GM12878 (cell line): ENCODE measurements around the gene CALD1.
A peak's percentile ranks its signal among the peaks of the same experiment; 100 is the strongest.

Experiments used
- BRCA1 ChIP-seq: IDR thresholded peaks from 2 replicates; pipeline ENCODE4 v1.6.1; 2011; ENCODE audit warnings: low read depth, low read length, improper control_type of control experiment
- CHD4 ChIP-seq: fragments of 200-600 bp; sonication (generic); IDR thresholded peaks from 2 replicates; pipeline ENCODE4 v1.6.1; 2016; ENCODE audit warnings: mild to moderate bottlenecking
- CTCF ChIP-seq, 3 experiments: IDR thresholded peaks in 2 of 3; conservative IDR thresholded peaks in 1 of 3; 2 replicates each; pipeline ENCODE4 v1.5.1; 2011; ENCODE audit warnings: low read depth in 3 of 3, low read length in 3 of 3, mild to moderate bottlenecking in 3 of 3, control low read depth in 2 of 3, moderate library complexity in 2 of 3, inconsistent platforms in 1 of 3, mixed read lengths in 1 of 3; ENCODE audit not compliant: control insufficient read depth in 2 of 3, insufficient read depth in 1 of 3; ENCODE audit errors: extremely low read depth in 1 of 3
- EP300 ChIP-seq, 2 experiments: fragments of 150-350 bp in 1 of 2; IDR thresholded peaks; 2 replicates each; pipeline ENCODE4 v1.6.1; 2011 to 2012; ENCODE audit warnings: low read depth in 2 of 2, low read length in 2 of 2, borderline replicate concordance in 1 of 2, improper control_type of control experiment in 1 of 2, inconsistent platforms in 1 of 2; ENCODE audit not compliant: control insufficient read depth in 1 of 2
- NFYB ChIP-seq: IDR thresholded peaks from 2 replicates; pipeline ENCODE4 v1.6.1; 2011; ENCODE audit warnings: low read depth, mild to moderate bottlenecking, low read length, improper control_type of control experiment, moderate library complexity; ENCODE audit not compliant: insufficient read depth
- NR2F1 ChIP-seq: fragments of 450-650 bp; conservative IDR thresholded peaks from 2 replicates; pipeline ENCODE4 v1.6.1; 2017; ENCODE audit warnings: mild to moderate bottlenecking
- NRF1 ChIP-seq: conservative IDR thresholded peaks from 2 replicates; pipeline ENCODE4 v1.6.1; 2011; ENCODE audit warnings: mild to moderate bottlenecking, low read depth, low read length, improper control_type of control experiment
- PKNOX1 ChIP-seq: fragments of 450-650 bp; IDR thresholded peaks from 2 replicates; pipeline ENCODE4 v1.6.1; 2016; ENCODE audit warnings: mild to moderate bottlenecking
- POLR2A ChIP-seq: IDR thresholded peaks from 2 replicates; pipeline ENCODE4 v1.6.1; 2011; ENCODE audit warnings: low read depth, mild to moderate bottlenecking, low read length
- POLR2AphosphoS5 ChIP-seq: IDR thresholded peaks from 2 replicates; pipeline ENCODE4 v1.6.1; 2011; ENCODE audit warnings: mild to moderate bottlenecking, low read length, inconsistent platforms
- ZBTB33 ChIP-seq: fragments of 450-650 bp; IDR thresholded peaks from 2 replicates; pipeline ENCODE4 v1.6.1; 2017; ENCODE audit warnings: mild to moderate bottlenecking
- ZBTB4 ChIP-seq: fragments of 450-650 bp; formaldehyde crosslinking; IDR thresholded peaks from 2 replicates; pipeline ENCODE4 v1.4.0; 2022; ENCODE audit warnings: mild to moderate bottlenecking, moderate library complexity
- ZNF384 ChIP-seq: IDR thresholded peaks from 2 replicates; pipeline ENCODE4 v1.6.1; 2012; ENCODE audit warnings: low read depth, mild to moderate bottlenecking, low read length, improper control_type of control experiment, borderline replicate concordance
- ZSCAN29 ChIP-seq: fragments of 450-650 bp; IDR thresholded peaks from 2 replicates; pipeline ENCODE4 v1.6.1; 2017; ENCODE audit warnings: mild to moderate bottlenecking, moderate library complexity

DNA sequence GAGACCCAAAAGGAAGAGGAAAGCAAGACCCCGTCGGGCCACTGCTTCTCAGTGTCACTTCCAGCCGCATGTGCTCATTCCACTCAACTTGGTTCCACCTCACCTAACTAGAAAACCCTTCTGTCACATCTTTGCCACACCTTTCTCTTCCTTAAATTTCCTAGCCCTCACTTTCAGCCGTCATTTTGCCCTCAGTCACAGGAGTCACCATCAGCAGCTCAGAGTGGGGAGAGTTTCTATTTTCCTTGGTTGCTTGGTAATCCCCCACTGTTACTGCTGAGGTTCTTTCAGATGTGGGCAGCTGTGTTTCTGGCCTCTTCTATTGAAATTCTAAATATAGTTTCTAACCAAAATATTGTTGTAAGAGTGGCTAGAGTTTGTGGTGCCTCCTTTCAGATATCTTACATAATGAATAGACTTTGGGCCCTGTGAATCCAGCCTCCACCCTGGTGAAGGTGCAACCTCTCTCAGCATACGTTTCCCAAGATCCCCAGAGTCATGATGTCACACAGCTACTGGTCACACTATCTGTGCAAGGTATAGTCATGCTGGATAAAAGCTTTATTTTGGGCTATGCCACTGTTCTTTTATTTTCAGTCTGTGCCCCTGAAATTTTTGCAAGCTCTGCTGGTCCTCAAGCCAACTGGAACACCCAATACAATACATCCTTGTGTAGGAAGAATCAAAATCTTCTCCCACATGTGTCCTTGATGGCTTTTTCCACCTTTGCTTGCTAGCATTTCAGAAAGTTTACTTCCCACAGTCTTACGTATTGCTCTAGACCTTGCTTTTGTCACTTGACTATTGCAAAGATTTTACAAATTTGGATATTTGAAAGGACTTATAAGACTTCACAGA is 216.0 kb downstream of the CALD1 start:
- no peak for TF ChIP-seq CTCF (IDR thresholded peaks at IDR 0.05 in 2 of 3, conservative IDR thresholded peaks at IDR 0.05 in 1 of 3; ENCODE audit: control insufficient read depth in 2 of 3, extremely low read depth in 1 of 3, insufficient read depth in 1 of 3, low read depth in 3 of 3, low read length in 3 of 3)
- no peak for TF ChIP-seq NFYB
- no peak; the same call in 1 of the 2 replicates for TF ChIP-seq POLR2A
- TF ChIP-seq EP300 (IDR thresholded peaks at IDR 0.05; ENCODE audit: borderline replicate concordance in 1 of 2, control insufficient read depth in 1 of 2, low read depth in 2 of 2, low read length in 2 of 2), result peak; percentile 78 to 98; a peak in 3 of 4 replicates
- 0 out of 2 replicates have a peak, but pooled peaks have one; percentile 9 for TF ChIP-seq ZSCAN29
- TF ChIP-seq PKNOX1, result peak; percentile 38
- peak; percentile 68; the same call in 1 of the 2 replicates for TF ChIP-seq ZBTB33
- no peak for TF ChIP-seq ZNF384
- no peak for TF ChIP-seq ZBTB4 (CRISPR knock-in tag)
- peak; percentile 72 for TF ChIP-seq POLR2AphosphoS5
- peak; percentile 43; the same call in 1 of the 2 replicates for TF ChIP-seq NR2F1
- no peak for TF ChIP-seq CHD4
- no peak for TF ChIP-seq BRCA1
- TF ChIP-seq NRF1, result no peak
